GM08714 (cell line): Measurements from ENCODE around the gene EHMT1.

Experiments
- H3K4me3 ChIP-seq: fragments of 200-500 bp; sonication (Bioruptor generic); 2 replicates; pipeline ENCODE4 v1.5.1; 2014; ENCODE audit warnings: mild to moderate bottlenecking, low read length, inconsistent platforms
- ZNF274 ChIP-seq: IDR thresholded peaks from 2 replicates; pipeline ENCODE4 v1.6.1; 2012; ENCODE audit warnings: mild to moderate bottlenecking, low read depth, low read length

The EHMT1 gene

DNA sequence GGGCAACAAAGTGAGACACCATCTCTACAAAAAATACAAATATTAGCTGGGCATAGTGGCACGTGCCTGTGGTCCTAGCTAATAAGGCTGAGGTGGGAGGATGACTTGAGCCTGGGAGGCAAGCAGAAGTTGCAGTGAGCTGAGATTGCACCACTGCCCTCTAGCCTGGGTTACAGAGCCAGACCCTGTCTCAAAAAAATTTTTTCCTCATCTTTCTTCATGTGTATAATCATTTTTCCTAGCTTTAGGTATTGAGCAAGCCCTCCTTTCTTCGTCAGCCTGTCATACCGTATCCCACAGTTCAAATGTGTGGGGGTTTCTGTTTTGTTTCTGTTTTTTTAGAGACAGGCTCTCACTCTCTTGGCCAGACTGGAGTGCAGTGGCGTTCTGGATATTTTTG lies 41.3 kb downstream of the EHMT1 start:
- no peak for TF ChIP-seq ZNF274
- H3K4me3 ChIP-seq: no peak overlapping the region

DNA sequence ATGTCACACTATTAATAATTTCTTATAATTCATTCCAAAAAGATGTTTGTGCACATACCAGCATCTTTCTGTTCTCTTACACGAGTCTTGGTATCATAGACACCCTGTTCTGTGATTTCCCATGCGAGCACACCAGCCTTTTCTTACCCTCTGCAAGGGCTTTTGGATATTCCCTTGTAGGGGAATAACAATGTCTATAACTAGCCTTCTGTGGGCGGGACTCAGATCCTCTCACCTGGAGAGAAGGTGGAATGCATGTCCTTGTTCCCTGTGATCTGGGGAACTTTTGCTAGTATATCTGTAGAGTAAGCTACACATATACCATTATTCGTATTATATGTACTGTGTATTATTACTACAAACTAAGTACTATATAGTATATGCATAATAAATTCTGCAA lies 44.8 kb downstream of the EHMT1 start:
- no peak overlapping the region for H3K4me3 ChIP-seq
- TF ChIP-seq ZNF274: no peak

DNA sequence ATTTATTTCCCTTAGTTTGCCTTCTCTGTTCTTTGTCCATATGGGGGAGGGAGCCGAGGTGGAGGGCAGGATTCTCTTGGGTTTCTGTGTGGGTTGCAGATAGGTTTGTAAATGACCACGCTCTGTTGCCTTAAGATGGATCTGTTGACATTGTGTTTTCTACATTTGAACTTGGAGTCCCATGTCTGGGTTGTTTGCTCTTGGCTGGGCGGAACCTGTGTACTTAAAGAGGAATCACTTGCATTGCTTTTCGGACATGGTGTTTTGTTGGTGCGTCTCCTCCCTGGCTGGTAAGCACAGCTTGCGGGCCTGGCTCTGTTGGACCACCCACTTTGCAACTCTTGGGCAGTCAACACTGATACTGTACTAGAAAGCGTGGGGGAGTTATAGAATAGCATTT lies 45.9 kb downstream of the EHMT1 start:
- no peak overlapping the region for H3K4me3 ChIP-seq
- no peak for TF ChIP-seq ZNF274

DNA sequence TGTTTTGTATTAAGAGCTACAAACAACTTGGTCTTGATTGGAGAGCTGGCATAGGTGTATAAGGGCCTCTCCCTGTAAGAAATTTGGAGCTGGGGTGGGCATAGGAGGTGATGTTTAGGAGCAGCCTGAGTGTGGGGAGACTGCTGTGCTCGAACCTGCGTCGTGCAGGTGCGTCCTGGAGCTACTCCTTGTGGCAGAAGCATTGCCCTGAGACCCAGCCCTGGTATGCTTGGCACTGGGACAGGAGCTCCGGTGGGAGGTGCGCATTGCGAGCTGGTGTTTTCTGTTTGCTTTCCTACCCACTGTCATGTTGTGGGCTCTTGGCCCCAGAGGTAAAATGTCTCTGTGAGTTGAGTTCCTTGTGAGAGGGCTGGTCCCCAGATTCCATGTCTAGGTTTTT lies 46.4 kb downstream of the EHMT1 start:
- no peak overlapping the region for H3K4me3 ChIP-seq
- no peak for TF ChIP-seq ZNF274

DNA sequence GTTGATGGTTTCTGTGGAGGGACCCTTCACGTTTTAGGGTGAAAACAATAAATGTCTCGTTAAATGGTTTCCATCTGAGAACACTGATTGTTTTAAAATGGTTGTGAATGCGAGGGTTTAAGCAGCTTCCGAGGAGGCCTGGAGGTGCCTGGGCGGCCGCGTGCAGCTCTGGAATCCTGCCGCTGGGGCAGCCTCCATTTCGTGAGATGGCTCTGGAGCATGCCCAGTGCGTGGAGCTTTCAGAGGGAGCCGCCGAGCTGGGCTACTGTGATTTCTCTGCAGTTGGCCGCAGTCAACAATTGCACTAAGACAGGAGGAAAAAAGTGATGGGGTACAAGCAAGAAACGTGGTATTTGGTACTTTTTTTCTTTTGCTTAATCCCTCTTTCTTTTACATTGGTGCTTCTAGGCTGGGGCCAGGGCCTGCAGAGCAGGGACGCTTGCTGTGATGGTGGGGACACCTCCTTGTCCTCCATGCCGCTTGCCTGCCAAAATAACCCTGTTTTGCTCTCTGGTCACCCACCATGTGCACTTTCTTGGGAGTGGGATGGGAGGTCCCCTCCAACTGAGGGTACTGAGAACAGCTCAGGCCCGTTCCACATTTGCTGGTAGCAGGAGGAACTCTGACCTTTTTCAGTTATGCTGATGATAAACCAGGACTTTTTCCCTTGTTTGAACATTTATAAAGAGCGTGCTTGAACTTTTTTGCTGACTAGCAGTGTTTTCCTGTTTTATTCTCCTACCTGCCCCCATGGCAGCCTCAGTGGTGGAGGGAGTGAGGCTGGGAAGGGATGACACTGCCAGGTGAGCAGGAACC lies 47.1 kb downstream of the EHMT1 start:
- TF ChIP-seq ZNF274: no peak
- H3K4me3 ChIP-seq: no peak overlapping the region

DNA sequence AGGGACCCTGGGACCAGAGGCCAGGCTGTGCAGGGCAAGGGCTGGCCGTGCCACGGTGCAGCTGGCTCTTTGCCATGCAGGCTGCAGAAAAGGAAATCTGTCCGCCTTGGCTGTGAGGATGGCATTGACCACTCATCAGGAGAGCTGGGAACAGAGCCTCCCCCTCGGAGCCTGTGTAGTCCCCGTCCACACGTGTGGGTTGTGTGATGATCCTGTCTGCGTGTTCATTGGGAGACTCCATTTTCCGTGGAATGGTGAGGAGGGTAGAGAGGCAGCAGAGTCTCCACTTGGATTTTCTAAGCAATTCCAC lies 47.7 kb downstream of the EHMT1 start:
- no peak for TF ChIP-seq ZNF274
- H3K4me3 ChIP-seq: no peak overlapping the region

DNA sequence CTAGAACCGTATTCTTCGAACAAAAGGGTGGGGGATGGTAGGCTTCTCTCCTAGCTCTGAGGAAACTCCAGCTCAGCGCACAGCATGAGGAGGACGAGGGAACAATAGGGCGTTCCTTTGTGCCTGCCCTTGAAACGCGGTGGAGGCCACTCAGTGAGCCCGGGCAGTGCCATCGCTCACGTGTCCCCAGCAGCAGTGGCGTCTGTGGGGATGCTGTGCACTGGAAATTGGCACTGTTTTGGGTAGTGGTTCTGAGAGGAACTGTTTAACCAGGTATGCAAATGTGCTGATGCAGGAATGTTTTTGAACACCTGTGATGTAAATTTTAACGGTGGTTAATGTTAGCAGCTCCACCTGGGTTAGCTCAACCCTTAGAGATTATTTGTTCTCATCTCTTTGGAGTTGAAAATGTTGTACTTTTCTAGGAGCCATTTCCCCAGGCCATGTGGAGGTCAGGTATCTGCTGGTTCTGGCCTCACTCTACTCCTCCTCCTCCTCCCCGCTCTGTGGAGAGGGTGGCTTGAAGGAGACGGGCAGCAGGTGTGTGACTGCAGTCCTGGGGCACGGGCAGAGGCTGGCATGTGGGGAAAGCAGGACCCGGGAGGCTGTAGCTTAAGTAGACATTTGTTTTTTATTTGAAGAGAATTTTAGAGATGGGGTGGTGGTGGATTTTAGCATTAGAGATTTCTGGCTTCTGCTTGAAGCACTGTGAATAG lies 48.3 kb downstream of the EHMT1 start:
- no peak for TF ChIP-seq ZNF274
- no peak overlapping the region for H3K4me3 ChIP-seq

DNA sequence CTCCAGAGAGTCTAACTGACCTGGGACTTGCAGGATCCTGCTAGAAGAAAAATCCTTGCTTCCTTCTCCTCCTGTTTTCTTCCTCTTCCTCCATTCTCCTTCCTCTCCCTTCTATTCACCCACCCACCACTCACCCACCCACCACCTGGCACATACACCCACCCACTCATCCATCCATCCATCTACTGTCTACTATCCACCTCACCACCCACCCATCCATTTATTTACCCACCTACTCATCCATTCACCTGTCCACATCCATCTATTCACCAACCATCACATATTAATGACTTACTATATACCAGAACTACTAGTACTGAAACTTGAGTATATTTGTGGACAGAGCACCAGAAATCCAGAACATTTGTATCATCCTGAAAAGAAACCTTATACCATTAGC lies 49.4 kb downstream of the EHMT1 start:
- TF ChIP-seq ZNF274: no peak
- H3K4me3 ChIP-seq: no peak overlapping the region

DNA sequence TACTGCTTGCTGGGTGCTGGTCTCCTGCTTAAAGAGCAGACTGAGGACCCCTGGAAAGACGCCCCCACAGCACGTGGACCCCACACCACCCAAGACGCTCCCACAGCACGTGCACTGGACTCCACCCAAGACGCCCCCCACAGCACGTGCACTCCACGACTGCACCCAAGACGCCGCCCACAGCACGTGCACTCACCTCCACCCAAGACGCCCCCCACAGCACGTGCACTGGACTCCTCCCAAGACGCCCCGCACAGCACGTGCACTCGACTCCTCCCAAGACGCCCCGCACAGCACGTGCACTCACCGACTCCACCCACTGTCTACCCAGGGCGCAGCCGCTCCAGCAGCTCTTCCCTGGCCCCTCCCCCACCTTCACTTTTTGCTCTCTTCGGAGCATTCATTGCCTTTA lies 50.5 kb downstream of the EHMT1 start:
- H3K4me3 ChIP-seq: no peak overlapping the region
- no peak for TF ChIP-seq ZNF274

DNA sequence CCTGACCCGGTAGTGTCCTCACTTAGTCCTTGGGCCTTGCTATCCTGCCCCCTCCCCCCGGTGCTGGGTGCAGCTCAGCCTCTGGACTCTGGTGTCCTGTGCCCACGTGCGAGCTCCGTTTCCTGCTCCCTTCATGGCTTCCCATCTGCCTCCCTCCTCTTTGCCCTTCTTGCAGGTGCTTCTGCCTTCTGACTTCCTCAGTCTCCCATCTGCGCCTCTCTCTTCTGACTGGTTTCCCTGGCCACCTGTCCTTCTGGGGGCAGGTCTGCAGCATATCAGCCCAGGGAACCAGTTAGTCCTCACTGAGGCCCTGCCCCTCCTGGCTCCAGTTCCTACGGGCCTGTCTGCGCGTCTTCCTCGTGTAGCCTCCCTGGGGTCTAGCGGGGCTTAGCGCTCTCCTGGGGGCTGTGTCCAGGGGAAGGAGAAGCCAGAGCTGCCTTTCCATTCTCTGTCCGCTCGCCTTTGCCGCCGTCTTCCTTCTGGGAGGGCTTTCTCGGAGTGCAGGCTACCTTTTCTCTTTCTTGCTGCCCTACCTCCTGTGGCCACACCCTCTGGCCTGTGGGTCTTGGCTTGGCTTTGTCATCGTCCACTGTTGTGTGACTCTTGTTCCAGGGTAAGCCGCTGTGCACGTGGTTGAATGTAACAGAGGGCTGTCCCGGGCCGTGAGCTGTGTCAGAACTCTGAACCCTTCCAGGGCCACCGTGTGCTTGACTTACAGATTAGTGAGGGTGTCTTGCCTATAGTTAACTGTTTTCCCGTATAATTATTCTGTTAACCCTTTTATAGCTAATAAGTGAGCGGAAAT lies 51.8 kb downstream of the EHMT1 start:
- TF ChIP-seq ZNF274: no peak
- no peak overlapping the region for H3K4me3 ChIP-seq

DNA sequence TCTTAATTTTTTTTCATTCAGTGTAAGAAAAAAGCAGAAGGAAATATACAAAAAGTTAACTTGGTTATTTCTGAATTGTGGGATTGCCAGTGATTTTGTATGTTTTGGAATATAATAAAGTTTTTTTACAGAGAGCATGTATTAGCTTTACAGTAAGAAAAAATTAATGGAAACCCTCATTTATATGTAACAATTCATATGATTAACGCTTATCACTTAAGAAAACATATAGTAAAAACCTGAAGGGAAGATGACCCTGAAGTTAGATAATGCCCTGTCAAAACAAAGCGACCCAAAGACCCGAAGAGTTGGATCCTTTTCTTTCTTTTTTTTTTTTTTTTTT lies 52.4 kb downstream of the EHMT1 start:
- no peak overlapping the region for H3K4me3 ChIP-seq
- no peak for TF ChIP-seq ZNF274

DNA sequence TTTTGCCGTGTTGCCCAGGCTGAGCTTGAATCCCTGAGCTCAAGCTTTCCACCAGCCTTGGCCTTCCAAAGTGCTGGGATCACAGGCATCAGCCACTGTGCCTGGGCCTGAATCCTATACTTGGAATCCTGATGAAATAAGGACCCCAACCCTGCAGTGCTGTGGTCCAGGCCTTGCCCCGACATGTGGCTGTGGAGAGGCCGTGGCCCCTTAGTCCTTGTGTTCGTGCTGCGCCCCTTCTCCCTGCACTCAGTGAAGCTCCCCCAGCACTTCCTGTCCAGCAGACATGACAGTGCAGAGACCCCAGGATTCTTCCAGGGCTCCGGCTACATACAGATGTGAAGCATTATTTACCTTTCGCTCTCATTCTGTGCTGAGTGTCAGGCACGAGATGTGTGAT lies 52.9 kb downstream of the EHMT1 start:
- no peak overlapping the region for H3K4me3 ChIP-seq
- TF ChIP-seq ZNF274: no peak

DNA sequence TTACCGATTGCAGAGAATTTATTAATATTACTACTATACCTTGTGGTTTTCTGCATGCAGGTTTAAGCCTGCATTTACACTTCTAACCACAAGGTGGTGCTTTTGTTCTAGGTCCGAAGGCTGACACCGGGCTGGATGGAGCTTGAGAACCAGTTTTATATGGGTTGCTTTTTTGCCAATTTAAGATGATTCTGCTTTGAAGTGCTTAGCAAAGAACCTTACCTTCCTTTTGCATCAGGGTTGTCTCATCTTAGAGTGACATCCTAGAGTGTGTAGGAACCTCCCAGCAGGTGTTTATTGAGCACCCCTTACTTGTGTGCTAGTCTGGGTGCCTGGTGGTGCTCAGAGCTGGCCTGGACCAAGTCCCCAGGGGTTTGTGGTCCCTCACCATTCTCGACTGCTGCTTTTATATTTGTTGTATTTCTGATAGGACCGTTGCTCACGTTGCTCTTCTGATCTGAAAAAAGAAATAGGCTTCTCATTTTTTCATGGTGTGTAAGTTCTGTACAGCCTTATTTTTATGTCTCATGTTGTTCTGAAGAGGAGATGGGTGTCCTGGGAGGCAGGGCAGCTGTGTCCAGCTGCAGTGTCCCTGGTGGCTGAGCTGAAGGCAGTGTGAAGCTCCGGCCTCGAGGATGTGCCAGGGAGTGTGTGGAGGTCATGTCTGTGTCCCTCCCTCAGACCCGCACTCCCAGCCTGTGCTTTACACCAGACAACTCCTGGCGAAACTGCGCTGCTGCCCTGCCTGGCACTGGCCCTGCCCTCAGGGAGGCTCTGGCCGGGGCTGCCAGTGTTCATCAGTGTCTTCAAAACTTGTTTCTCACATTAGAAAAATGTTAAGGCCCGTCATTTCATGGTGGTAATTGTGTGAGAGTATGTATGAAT lies 54.3 kb downstream of the EHMT1 start:
- no peak overlapping the region; the same call in 1 of the 2 replicates for H3K4me3 ChIP-seq
- no peak for TF ChIP-seq ZNF274

DNA sequence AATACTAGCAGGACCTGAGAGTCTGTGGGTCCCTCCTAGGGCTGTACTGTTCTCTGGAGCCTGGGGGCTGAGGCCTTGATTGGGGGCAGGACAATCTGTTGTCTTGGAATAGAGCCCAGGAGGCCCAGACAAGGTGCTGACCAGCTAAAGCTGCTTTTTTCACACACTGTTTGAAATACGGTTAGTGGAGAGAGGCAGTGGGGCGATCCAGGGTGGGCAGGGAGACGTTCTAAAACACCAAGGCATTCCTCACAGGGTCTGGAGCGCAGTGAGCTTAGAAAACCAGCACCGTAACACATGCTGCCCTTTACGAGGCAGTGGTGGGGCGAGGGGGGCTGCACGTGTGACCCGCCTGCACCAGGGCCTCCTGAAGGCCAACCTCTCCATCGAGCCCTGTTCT lies 55.1 kb downstream of the EHMT1 start:
- TF ChIP-seq ZNF274: no peak
- no peak overlapping the region for H3K4me3 ChIP-seq
